ENCODE results near the gene SUN2. TPM values are rescaled to one million over a fixed set of nuclear protein-coding genes. Genes with fewer than 3 reads are reported as not detected.

The SUN2 gene
- total and polyA plus RNA-seq, 2 of the 13 experiments (the other 11 are each of a cell fraction or from before 2014, with no cell fraction given): 45.6 to 56.6 TPM

GRCh38 chr22:38755911-38756532 lies at the start of gene SUN2 (continued):
- TF ChIP-seq ZNF770 (CRISPR knock-in tag; IDR thresholded peaks at IDR 0.05) (0 out of 2 replicates have a peak, but pooled peaks have one; percentile 11), ZNF407 (CRISPR knock-in tag; IDR thresholded peaks at IDR 0.05; ENCODE audit: not compliant biosample characterization) (no peak), HNRNPLL (IDR thresholded peaks at IDR 0.05; ENCODE audit: low read depth, low read length, poor library complexity, severe bottlenecking) (peak; percentile 17), FOXP4 (CRISPR knock-in tag; IDR thresholded peaks at IDR 0.05) (0 out of 2 replicates have a peak, but pooled peaks have one; percentile 14), GFI1 (CRISPR knock-in tag; IDR thresholded peaks at IDR 0.05; ENCODE audit: borderline replicate concordance) (peak; percentile 52; the same call in 1 of the 2 replicates), HDAC1 (CRISPR knock-in tag; IDR thresholded peaks at IDR 0.05) (peak; percentile 60), ZNF550 (CRISPR knock-in tag; IDR thresholded peaks at IDR 0.05; ENCODE audit: borderline replicate concordance) (0 out of 2 replicates have a peak, but pooled peaks have one; percentile 33), ZNF891 (CRISPR knock-in tag; IDR thresholded peaks at IDR 0.05) (0 out of 2 replicates have a peak, but pooled peaks have one; percentile 29), ZBED4 (CRISPR knock-in tag; IDR thresholded peaks at IDR 0.05; ENCODE audit: borderline replicate concordance) (no peak)

Data from HepG2 (cell line).